Immature natural killer cell (primary cell): Measurements from ENCODE around the gene USO1. TPM values are rescaled to one million over a fixed set of nuclear protein-coding genes. Genes with fewer than 3 reads are reported as not detected.
A peak's percentile ranks its signal among the peaks of the same experiment; 100 is the strongest.
"Not testable (repeated sequence)": the region's sequence is repeated elsewhere in the genome, so short reads cannot be mapped to it uniquely, and the experiment has no call there.

ENCODE experiments used
- DNase-seq, 3 donors: peaks; one replicate each; pipeline ENCODE4 v3.0.0; 2022; ENCODE audit warnings: mixed read lengths in 1 of 3
- H3K27ac Mint-ChIP-seq, 6 donors: one replicate each; pipeline ENCODE4 v1.8.0; 2020; ENCODE audit warnings: mixed read lengths in 6 of 6, mild to moderate bottlenecking in 5 of 6, inconsistent platforms in 4 of 6, moderate library complexity in 3 of 6
- H3K27me3 Mint-ChIP-seq, 3 donors: one replicate each; pipeline ENCODE4 v1.8.0; 2020 to 2021; ENCODE audit warnings: low read depth in 3 of 3, mild to moderate bottlenecking in 3 of 3, mixed read lengths in 3 of 3, moderate library complexity in 3 of 3, inconsistent platforms in 1 of 3
- H3K36me3 Mint-ChIP-seq, 3 donors: one replicate each; pipeline ENCODE4 v1.8.0; 2020; ENCODE audit warnings: mixed read lengths in 3 of 3, inconsistent platforms in 2 of 3, mild to moderate bottlenecking in 2 of 3
- H3K4me1 Mint-ChIP-seq, 2 donors: one replicate each; pipeline ENCODE4 v1.8.0; 2020; ENCODE audit warnings: inconsistent platforms in 2 of 2, mild to moderate bottlenecking in 2 of 2, mixed read lengths in 2 of 2, moderate library complexity in 1 of 2
- H3K4me3 Mint-ChIP-seq, 5 donors: one replicate each; pipeline ENCODE4 v1.8.0; 2020; ENCODE audit warnings: mild to moderate bottlenecking in 5 of 5, mixed read lengths in 5 of 5, inconsistent platforms in 3 of 5, moderate library complexity in 3 of 5
- H3K9me3 Mint-ChIP-seq, 6 donors: one replicate each; pipeline ENCODE4 v1.8.0; 2020; ENCODE audit warnings: mild to moderate bottlenecking in 6 of 6, mixed read lengths in 6 of 6, inconsistent platforms in 4 of 6, moderate library complexity in 3 of 6
- polyA plus RNA-seq, 3 donors: library from polyadenylated mRNA; unstranded; fragments of 300-500 nt; fragmentation: Illumina TruSeq; gene quantifications; one replicate each; pipeline ENCODE4 v1.2.3, GENCODE V29; 2021

The USO1 gene
- polyA plus RNA-seq, 3 donors from 2014 or later = 29.0 to 46.4 (median 36.8) TPM

GRCh38 chr4:75845992-75846391 lies 121.6 kb downstream of the USO1 start:
- Mint-ChIP-seq H3K36me3 (no peaks in the 10 kb centered on the region), H3K9me3 (no peaks in the 10 kb centered on the region), H3K27me3 (peaks cover 0 to 1% (median 0%) of the 10 kb centered on the region in 3 donors), H3K4me3 (no peak overlapping the region), H3K27ac (no peak overlapping the region), H3K4me1 (no peaks in the 10 kb centered on the region)
- DNase-seq = no peak

DNA sequence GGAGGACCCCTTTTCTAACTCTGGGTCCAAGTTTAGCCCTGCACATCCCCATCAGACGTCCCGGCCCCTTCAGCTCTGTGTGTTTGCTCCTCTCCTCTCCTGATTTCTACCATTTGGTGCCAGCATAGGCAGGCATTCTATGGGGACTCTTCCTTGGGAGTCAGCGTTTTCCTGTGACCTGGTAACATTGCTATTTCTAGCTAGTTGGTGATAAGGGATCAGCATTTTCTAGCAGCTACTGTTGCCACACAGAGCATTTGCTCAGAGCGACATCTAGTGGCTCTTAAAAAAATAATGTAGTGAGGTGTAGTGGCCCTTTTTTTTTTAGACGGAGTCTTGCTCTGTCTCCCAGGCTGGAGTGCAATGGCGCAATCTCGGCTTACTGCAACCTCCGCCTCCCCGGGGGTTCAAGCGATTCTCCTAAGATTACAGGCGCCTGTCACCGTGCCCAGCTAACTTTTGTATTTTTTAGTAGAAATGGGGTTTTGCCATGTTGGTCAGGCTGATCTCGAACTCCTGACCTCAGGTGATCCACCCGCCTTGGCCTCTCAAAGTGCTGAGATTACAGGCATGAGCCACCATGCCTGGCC lies 123.9 kb downstream of the USO1 start:
- not testable (repeated sequence) for H3K4me1 Mint-ChIP-seq, H3K9me3 Mint-ChIP-seq, H3K4me3 Mint-ChIP-seq

DNA sequence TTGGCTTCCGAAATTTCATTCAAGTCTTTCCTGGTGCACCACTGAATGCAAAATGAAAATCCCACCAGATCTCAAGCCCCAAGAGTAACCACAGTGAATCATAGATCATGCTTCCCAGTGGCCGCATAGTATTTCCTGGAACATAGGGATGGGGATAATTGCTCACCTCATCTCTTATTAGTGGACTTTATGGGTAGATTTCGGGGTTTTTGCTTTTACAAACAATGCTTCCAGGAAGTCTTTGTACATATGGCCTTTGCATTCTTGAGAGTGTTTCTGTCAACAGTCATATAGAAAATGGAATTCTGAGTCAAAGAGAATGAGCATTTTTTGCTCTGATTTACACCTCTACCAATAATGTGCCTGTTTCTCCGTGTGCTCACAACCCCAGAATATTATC lies 124.5 kb downstream of the USO1 start:
- Mint-ChIP-seq H3K27ac (no peak overlapping the region), H3K9me3 (no peaks in the 10 kb centered on the region), H3K27me3 (peaks cover 0 to 6% (median 0%) of the 10 kb centered on the region in 3 donors), H3K4me3 (no peak overlapping the region), H3K36me3 (no peaks in the 10 kb centered on the region), H3K4me1 (no peaks in the 10 kb centered on the region)
- DNase-seq = no peak

More for the DNA sequence above, 123.9 kb downstream of the USO1 start:
- DNase-seq = peak; percentile 10 to 47 (median 42)
- H3K36me3 Mint-ChIP-seq, H3K27me3 Mint-ChIP-seq: not testable (repeated sequence)
- H3K27ac Mint-ChIP-seq = peak overlapping the region in 1 of 6 donors; percentile 75

DNA sequence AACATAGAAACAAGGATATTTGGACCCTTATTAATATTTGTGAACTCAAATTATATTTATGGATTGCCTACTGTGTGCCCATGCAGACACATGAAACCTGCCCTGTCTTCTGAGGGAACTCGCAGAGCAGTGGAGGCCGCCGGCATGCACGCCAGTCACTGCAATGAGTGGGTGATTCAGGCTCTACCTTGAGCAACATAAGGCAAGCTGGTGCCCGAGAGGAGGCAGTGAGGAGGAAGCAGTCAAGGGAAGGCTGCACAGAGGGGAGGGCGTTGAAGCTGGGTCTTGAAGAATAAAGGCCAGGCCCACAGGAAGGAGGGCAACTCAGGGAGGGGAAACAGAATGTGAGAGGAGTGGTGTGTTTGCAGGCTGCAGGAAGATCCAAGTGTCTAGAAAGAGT lies 125.1 kb downstream of the USO1 start:
- no peaks in the 10 kb centered on the region for H3K36me3 Mint-ChIP-seq
- no peaks in the 10 kb centered on the region for H3K9me3 Mint-ChIP-seq
- H3K4me1 Mint-ChIP-seq = no peaks in the 10 kb centered on the region
- no peak for DNase-seq
- peaks cover 0 to 6% (median 0%) of the 10 kb centered on the region in 3 donors for H3K27me3 Mint-ChIP-seq
- no peak overlapping the region for H3K27ac Mint-ChIP-seq
- no peak overlapping the region for H3K4me3 Mint-ChIP-seq

DNA sequence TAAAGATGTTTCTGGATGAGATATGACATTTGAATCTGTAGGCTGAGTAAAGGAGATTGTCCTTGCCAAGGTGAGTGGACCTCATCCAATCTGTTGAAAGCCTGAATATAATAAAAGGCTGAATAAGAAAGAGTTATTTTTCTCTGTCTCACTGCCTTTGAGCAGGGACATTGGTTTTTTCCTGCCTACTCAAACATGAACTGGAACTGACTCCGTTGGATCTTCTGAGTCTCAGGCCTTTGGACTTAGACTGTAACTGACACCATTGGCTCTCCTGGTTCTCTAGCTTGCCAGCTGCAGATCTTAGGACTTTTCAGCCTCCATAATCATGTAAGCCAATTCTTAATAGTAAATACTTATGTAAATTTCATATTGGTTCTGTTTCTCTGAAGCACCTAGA lies 134.3 kb downstream of the USO1 start:
- H3K27me3 Mint-ChIP-seq = peaks cover 0 to 11% (median 4%) of the 10 kb centered on the region in 3 donors
- no peaks in the 10 kb centered on the region for H3K4me1 Mint-ChIP-seq
- no peak overlapping the region for H3K27ac Mint-ChIP-seq
- no peaks in the 10 kb centered on the region for H3K36me3 Mint-ChIP-seq
- DNase-seq = no peak
- no peak overlapping the region for H3K4me3 Mint-ChIP-seq
- H3K9me3 Mint-ChIP-seq = no peaks in the 10 kb centered on the region

DNA sequence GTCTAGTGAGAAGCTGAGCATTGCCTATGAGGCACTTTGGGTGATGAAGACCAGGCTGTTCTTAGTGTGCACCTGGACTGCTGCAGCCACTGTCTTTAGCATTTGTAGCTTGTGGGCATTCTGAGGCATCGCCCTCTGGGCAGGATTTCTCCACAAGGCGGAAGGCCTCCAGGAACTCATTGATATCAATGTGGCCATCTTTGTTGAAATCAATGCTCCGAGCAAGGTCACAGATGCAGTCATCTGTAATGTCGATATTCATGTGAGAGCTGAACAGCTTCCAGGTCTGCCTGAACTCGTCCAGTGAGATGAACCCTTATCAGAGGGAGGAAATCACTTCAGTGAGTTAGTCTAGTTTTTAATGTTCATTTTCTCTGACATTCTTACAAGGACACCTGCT lies 136.2 kb downstream of the USO1 start:
- peaks cover 0 to 11% (median 2%) of the 10 kb centered on the region in 3 donors for H3K27me3 Mint-ChIP-seq
- no peak overlapping the region for H3K4me3 Mint-ChIP-seq
- no peak overlapping the region for H3K27ac Mint-ChIP-seq
- no peaks in the 10 kb centered on the region for H3K4me1 Mint-ChIP-seq
- H3K36me3 Mint-ChIP-seq = no peaks in the 10 kb centered on the region
- DNase-seq = no peak
- no peaks in the 10 kb centered on the region for H3K9me3 Mint-ChIP-seq

Other genes starting within 250 kb of the USO1 start
- 10 to 100 TPM; 31.8 to 39.0 (median 34.5) TPM for gene RCHY1, start 210.2 kb upstream of the USO1 start, polyA plus RNA-seq
- gene THAP6, start 210.1 kb upstream of the USO1 start, polyA plus RNA-seq = 10 to 100 TPM in 1 of 3 donors, 1 to 10 TPM in 2; 4.8 to 10.3 (median 7.5) TPM
- not detected for gene ODAPH, start 168.5 kb upstream of the USO1 start, polyA plus RNA-seq
- under 1 TPM in 1 of 3 donors, not detected in 2; 0.08 TPM for gene CDKL2, start 94.0 kb upstream of the USO1 start, polyA plus RNA-seq
- gene G3BP2, start 51.2 kb upstream of the USO1 start, polyA plus RNA-seq = 100 to 1,000 TPM in 1 of 3 donors, 10 to 100 TPM in 2; 85.3 to 121 (median 99.6) TPM
- gene PPEF2, start 177.9 kb downstream of the USO1 start, polyA plus RNA-seq = not detected
- 10 to 100 TPM; 56.4 to 77.6 (median 73.2) TPM for gene NAAA, start 216.4 kb downstream of the USO1 start, polyA plus RNA-seq